HG02759 (cell line): ENCODE measurements around the gene RAET1L.
"Not testable (repeated sequence)": the region's sequence is repeated elsewhere in the genome, so short reads cannot be mapped to it uniquely, and the experiment has no call there.

Experiments used
- ATAC-seq: cut with Tn5 transposase; IDR thresholded peaks from one replicate; pipeline ENCODE4 v1.9.1; 2021; ENCODE audit warnings: mild to moderate bottlenecking, moderate library complexity; ENCODE audit not compliant: unreplicated experiment

RAET1L gene

GRCh38 chr6:150044621-150045145 is 19.4 kb upstream of the RAET1L start:
- no peak for ATAC-seq

GRCh38 chr6:150043501-150044412 is 18.4 kb upstream of the RAET1L start:
- ATAC-seq = no peak

- ATAC-seq = no peak
Measured at GRCh38 chr6:150043096-150043495, 17.8 kb upstream of the RAET1L start.

GRCh38 chr6:150038202-150039062 is 13.1 kb upstream of the RAET1L start:
- no peak for ATAC-seq

GRCh38 chr6:150037526-150038201 is 12.3 kb upstream of the RAET1L start:
- no peak for ATAC-seq

- no peak for ATAC-seq
Measured at GRCh38 chr6:150036081-150036480, 10.7 kb upstream of the RAET1L start.

GRCh38 chr6:150033207-150033771 is 8.0 kb upstream of the RAET1L start:
- ATAC-seq = no peak

- no peak for ATAC-seq
Measured at GRCh38 chr6:150032598-150032997, 7.3 kb upstream of the RAET1L start.

GRCh38 chr6:150030611-150031010 is 5.3 kb upstream of the RAET1L start:
- ATAC-seq = no peak

GRCh38 chr6:150029749-150030148 is 4.4 kb upstream of the RAET1L start:
- ATAC-seq = peak; percentile 62

- ATAC-seq = no peak
Measured at GRCh38 chr6:150029276-150029675, 3.9 kb upstream of the RAET1L start.

- ATAC-seq = no peak
Measured at GRCh38 chr6:150028799-150029198, 3.5 kb upstream of the RAET1L start.

- ATAC-seq = no peak
Measured at GRCh38 chr6:150027806-150028565, 2.7 kb upstream of the RAET1L start.

- no peak for ATAC-seq
Measured at GRCh38 chr6:150026976-150027805, 1.9 kb upstream of the RAET1L start.

GRCh38 chr6:150024646-150025155 is 631 bp downstream of the RAET1L start:
- no peak for ATAC-seq

- ATAC-seq = not testable (repeated sequence)
Measured at GRCh38 chr6:150024021-150024420, 1.3 kb downstream of the RAET1L start.

GRCh38 chr6:150021870-150022269 is 3.5 kb downstream of the RAET1L start:
- not testable (repeated sequence) for ATAC-seq

GRCh38 chr6:150018846-150019580 is 6.3 kb downstream of the RAET1L start:
- no peak for ATAC-seq
